ENCODE results near the gene PDS5B.

- TF ChIP-seq, protein P1, sequence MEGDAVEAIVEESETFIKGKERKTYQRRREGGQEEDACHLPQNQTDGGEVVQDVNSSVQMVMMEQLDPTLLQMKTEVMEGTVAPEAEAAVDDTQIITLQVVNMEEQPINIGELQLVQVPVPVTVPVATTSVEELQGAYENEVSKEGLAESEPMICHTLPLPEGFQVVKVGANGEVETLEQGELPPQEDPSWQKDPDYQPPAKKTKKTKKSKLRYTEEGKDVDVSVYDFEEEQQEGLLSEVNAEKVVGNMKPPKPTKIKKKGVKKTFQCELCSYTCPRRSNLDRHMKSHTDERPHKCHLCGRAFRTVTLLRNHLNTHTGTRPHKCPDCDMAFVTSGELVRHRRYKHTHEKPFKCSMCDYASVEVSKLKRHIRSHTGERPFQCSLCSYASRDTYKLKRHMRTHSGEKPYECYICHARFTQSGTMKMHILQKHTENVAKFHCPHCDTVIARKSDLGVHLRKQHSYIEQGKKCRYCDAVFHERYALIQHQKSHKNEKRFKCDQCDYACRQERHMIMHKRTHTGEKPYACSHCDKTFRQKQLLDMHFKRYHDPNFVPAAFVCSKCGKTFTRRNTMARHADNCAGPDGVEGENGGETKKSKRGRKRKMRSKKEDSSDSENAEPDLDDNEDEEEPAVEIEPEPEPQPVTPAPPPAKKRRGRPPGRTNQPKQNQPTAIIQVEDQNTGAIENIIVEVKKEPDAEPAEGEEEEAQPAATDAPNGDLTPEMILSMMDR (conservative IDR thresholded peaks at IDR 0.05; ENCODE audit: low read depth in 2 of 2), result no peak
- TF ChIP-seq EZH2phosphoT487 (IDR thresholded peaks at IDR 0.05; ENCODE audit: unreplicated experiment), result no peak
- no peak for TF ChIP-seq POLR2AphosphoS5 (IDR thresholded peaks at IDR 0.05; ENCODE audit: low read depth)
- no peak for TF ChIP-seq REST (IDR thresholded peaks at IDR 0.05; ENCODE audit: unreplicated experiment)
- TF ChIP-seq EZH2 (IDR thresholded peaks at IDR 0.05; ENCODE audit: low read depth, unreplicated experiment), result no peak
- TF ChIP-seq ZNF331 (CRISPR knock-in tag; IDR thresholded peaks at IDR 0.05; ENCODE audit: low read depth), result no peak
- TF ChIP-seq CREB1 (CRISPR knock-in tag; IDR thresholded peaks at IDR 0.05; ENCODE audit: low read depth), result no peak
- no peak for TF ChIP-seq JUNB (IDR thresholded peaks at IDR 0.05; ENCODE audit: unreplicated experiment)
- no peak for TF ChIP-seq ETS1 (IDR thresholded peaks at IDR 0.05)
Measured at GRCh38 chr13:32545083-32545482, 41.2 kb upstream of the PDS5B start.

All from GM23338 (cell line).